HepG2 (cell line): ENCODE measurements around the gene ZKSCAN1. TPM values are rescaled to one million over a fixed set of nuclear protein-coding genes. Genes with fewer than 3 reads are reported as not detected.

ENCODE experiments used
- BCL3 ChIP-seq: sonication (generic); formaldehyde crosslinking; IDR thresholded peaks from 2 replicates; pipeline ENCODE4 v1.5.1; 2020; ENCODE audit warnings: mild to moderate bottlenecking, missing genetic modification reagents, moderate library complexity
- CHD2 ChIP-seq: IDR thresholded peaks from 2 replicates; pipeline ENCODE4 v1.6.1; 2011; ENCODE audit warnings: low read depth, low read length, improper control_type of control experiment
- PHF5A ChIP-seq: IDR thresholded peaks from one replicate; pipeline ENCODE4 v1.6.1; 2018; ENCODE audit warnings: low read depth, missing genetic modification reagents; ENCODE audit not compliant: unreplicated experiment
- SMARCC2 ChIP-seq: fragments of 450-650 bp; IDR thresholded peaks from 2 replicates; pipeline ENCODE4 v1.6.1; 2017; ENCODE audit warnings: antibody characterized with exemption, mild to moderate bottlenecking
- ZBTB26 ChIP-seq: IDR thresholded peaks from 2 replicates; pipeline ENCODE4 v1.6.1; 2016; ENCODE audit warnings: missing compliant biosample characterization, missing genetic modification reagents, borderline replicate concordance
- ZNF644 ChIP-seq: IDR thresholded peaks from 2 replicates; pipeline ENCODE4 v1.6.1; 2016; ENCODE audit warnings: low read depth
- polyA plus RNA-seq, 8 experiments: library from polyadenylated mRNA; depleted of rRNA in 3 of 8; stranded (reverse) in 7 of 8; unstranded in 1 of 8; fragments of >200 nt; fragmentation: Illumina TruSeq in 4 of 8; extraction: Trizol in 4 of 8; gene quantifications; 2 replicates each; pipeline versions ENCODE4 v1.2.1 to v1.2.3, GENCODE V29; 2011 to 2016; ENCODE audit warnings: low read depth in 4 of 8, missing spikeins in 1 of 8, mixed read lengths in 1 of 8; ENCODE audit not compliant: insufficient read depth in 1 of 8
- total RNA-seq, 5 experiments: library from RNA; depleted of rRNA; stranded (reverse); fragments of >200 nt; fragmentation: Illumina TruSeq; extraction: Trizol; gene quantifications; 2 replicates each; pipeline ENCODE4 v1.2.3, GENCODE V29; 2016; ENCODE audit warnings: low read depth in 1 of 5
- TF ChIP-seq, protein P1 (sequence below), 2 experiments: fragments of 450-650 bp in 1 of 2; sonication (generic) in 1 of 2; formaldehyde crosslinking in 1 of 2; IDR thresholded peaks; 2 replicates each; pipeline versions ENCODE4 v1.6.1 to v1.8.0; 2016 to 2022; ENCODE audit warnings: antibody characterized with exemption in 1 of 2, mild to moderate bottlenecking in 1 of 2, missing genetic modification reagents in 1 of 2
- TF ChIP-seq, protein P2 (sequence below): sonication (generic); formaldehyde crosslinking; IDR thresholded peaks from 2 replicates; pipeline ENCODE4 v1.4.0; 2020; ENCODE audit warnings: mild to moderate bottlenecking, low read depth, missing genetic modification reagents
- TF ChIP-seq, protein P3 (sequence below): sonication (generic); formaldehyde crosslinking; IDR thresholded peaks from 2 replicates; pipeline ENCODE4 v1.5.0; 2020; ENCODE audit warnings: missing genetic modification reagents

Gene ZKSCAN1
- total and polyA plus RNA-seq, 2 of the 13 experiments (the other 11 are each of a cell fraction or from before 2014, with no cell fraction given) = 46.4 to 60.6 TPM

DNA sequence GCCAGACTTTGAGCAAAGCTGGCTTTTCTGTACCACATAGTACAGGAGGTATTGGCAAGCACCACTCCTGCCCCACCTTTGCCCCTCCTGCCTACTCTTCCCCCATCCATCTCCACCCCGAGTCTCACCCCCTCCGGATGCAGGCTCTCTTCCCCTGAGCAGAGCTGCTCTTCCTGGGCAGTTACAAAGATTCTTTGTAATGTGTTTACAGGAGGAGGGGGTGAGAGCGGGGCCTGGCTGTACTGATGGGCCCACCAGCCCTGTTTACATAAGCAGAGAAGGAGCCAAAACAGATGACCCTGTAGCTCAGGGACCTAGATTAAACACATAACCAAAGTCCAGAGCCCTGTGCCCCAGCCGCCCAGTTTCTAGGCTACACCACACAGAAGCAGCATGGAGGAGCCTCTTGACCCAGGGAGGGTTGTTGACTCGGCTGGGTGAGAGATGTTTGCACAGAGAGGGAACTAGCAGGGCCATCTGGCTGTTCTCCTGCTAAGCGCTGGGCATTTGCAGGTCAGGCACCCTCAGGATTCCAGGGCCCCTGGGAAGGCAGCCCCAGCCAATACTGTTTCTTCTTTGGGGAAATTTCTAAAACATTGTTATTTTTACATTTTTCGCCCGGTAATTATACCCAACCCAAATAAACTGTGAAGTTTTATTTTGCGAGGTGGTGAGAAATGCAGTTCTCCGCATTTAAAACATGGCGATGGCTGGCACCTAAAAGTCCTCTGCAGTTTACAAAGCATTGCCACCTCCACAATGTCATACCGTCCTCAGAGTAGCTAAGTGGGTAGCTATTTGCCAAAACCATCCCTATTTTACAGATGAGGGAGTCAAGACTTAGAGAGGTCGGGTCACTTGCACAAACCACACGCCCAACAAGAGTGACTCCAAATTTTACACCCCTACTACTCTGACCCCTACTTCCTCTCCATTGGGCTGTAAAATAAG is 11.4 kb upstream of the ZKSCAN1 start (continued):
- TF ChIP-seq BCL3 (no peak), ZNF644 (CRISPR knock-in tag) (peak; percentile 90), ZBTB26 (CRISPR knock-in tag) (peak; percentile 79; the same call in 1 of the 2 replicates), SMARCC2 (no peak; the same call in 1 of the 2 replicates), CHD2 (no peak), PHF5A (peak; percentile 37)
- TF ChIP-seq, protein P1, sequence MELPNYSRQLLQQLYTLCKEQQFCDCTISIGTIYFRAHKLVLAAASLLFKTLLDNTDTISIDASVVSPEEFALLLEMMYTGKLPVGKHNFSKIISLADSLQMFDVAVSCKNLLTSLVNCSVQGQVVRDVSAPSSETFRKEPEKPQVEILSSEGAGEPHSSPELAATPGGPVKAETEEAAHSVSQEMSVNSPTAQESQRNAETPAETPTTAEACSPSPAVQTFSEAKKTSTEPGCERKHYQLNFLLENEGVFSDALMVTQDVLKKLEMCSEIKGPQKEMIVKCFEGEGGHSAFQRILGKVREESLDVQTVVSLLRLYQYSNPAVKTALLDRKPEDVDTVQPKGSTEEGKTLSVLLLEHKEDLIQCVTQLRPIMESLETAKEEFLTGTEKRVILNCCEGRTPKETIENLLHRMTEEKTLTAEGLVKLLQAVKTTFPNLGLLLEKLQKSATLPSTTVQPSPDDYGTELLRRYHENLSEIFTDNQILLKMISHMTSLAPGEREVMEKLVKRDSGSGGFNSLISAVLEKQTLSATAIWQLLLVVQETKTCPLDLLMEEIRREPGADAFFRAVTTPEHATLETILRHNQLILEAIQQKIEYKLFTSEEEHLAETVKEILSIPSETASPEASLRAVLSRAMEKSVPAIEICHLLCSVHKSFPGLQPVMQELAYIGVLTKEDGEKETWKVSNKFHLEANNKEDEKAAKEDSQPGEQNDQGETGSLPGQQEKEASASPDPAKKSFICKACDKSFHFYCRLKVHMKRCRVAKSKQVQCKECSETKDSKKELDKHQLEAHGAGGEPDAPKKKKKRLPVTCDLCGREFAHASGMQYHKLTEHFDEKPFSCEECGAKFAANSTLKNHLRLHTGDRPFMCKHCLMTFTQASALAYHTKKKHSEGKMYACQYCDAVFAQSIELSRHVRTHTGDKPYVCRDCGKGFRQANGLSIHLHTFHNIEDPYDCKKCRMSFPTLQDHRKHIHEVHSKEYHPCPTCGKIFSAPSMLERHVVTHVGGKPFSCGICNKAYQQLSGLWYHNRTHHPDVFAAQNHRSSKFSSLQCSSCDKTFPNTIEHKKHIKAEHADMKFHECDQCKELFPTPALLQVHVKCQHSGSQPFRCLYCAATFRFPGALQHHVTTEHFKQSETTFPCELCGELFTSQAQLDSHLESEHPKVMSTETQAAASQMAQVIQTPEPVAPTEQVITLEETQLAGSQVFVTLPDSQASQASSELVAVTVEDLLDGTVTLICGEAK (IDR thresholded peaks at IDR 0.05) = no peak
- TF ChIP-seq, protein P1 (CRISPR knock-in tag; IDR thresholded peaks at IDR 0.05) = peak; percentile 87; the same call in 1 of the 2 replicates
- TF ChIP-seq, protein P2, sequence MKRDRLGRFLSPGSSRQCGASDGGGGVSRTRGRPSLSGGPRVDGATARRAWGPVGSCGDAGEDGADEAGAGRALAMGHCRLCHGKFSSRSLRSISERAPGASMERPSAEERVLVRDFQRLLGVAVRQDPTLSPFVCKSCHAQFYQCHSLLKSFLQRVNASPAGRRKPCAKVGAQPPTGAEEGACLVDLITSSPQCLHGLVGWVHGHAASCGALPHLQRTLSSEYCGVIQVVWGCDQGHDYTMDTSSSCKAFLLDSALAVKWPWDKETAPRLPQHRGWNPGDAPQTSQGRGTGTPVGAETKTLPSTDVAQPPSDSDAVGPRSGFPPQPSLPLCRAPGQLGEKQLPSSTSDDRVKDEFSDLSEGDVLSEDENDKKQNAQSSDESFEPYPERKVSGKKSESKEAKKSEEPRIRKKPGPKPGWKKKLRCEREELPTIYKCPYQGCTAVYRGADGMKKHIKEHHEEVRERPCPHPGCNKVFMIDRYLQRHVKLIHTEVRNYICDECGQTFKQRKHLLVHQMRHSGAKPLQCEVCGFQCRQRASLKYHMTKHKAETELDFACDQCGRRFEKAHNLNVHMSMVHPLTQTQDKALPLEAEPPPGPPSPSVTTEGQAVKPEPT (CRISPR knock-in tag) = peak; percentile 67; the same call in 1 of the 2 replicates
- TF ChIP-seq, protein P3, sequence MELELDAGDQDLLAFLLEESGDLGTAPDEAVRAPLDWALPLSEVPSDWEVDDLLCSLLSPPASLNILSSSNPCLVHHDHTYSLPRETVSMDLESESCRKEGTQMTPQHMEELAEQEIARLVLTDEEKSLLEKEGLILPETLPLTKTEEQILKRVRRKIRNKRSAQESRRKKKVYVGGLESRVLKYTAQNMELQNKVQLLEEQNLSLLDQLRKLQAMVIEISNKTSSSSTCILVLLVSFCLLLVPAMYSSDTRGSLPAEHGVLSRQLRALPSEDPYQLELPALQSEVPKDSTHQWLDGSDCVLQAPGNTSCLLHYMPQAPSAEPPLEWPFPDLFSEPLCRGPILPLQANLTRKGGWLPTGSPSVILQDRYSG (CRISPR knock-in tag) = no peak
